Measurements from ENCODE around the gene KCNJ9.
"Not testable (repeated sequence)": the region's sequence is repeated elsewhere in the genome, so short reads cannot be mapped to it uniquely, and the experiment has no call there.

KCNJ9 gene

DNA sequence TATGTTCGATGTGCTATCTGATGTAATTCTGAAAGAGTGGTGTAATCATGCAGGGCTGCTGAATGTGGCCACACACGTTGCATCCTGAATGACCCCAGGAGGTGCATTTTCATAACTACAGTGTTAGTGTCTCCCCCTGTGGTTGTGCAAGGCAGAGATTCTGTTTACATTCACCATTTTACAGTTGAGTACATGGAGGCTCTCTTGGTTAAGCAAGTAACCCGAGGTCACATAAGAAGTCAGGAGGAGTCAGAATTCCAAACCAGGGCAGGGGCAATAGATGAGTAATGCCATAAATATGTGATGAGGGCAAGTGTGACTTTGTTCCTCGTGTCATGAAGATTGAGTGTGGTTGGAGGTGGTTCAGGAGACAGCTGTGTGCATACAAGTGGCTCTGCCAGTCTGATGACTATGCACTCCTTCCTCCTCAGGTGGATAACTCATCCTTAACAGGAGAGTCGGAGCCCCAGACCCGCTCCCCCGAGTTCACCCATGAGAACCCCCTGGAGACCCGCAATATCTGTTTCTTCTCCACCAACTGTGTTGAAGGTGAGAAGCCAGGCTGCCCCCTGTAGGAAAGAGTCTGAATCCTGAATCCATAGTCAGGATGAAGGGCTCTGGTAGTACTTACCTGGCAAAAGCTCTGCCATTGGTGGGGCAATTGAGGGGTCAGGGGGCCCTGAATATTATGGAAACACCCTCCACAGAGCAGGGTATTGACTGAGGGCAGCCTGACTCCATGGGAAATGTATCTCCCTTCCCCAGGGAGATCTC, 43.6 kb downstream of the KCNJ9 start:
- Histone ChIP-seq H3K27me3 (replicated peaks; ENCODE audit: control insufficient read depth, insufficient read depth, low read length, poor library complexity, severe bottlenecking) (no peaks in the 10 kb centered on the region), H3K4me1 (ENCODE audit: control insufficient read depth, insufficient read depth, low read length, poor library complexity, severe bottlenecking) (no peaks in the 10 kb centered on the region), H3K4me3 (ENCODE audit: insufficient read depth, low read depth, low read length, poor library complexity, severe bottlenecking) (no peak overlapping the region), H3K27ac (ENCODE audit: insufficient read depth, low read length, poor library complexity, severe bottlenecking) (no peak overlapping the region), H3K9me3 (ENCODE audit: control insufficient read depth, low read length) (no peaks in the 10 kb centered on the region), H3K36me3 (ENCODE audit: control insufficient read depth, insufficient read depth, low read length) (no peaks in the 10 kb centered on the region)
- no peak for DNase-seq

GRCh38 chr1:160125746-160126145, 44.4 kb downstream of the KCNJ9 start:
- Histone ChIP-seq H3K9me3 (ENCODE audit: control insufficient read depth, low read length) (no peaks in the 10 kb centered on the region), H3K4me1 (ENCODE audit: control insufficient read depth, insufficient read depth, low read length, poor library complexity, severe bottlenecking) (no peaks in the 10 kb centered on the region), H3K27ac (ENCODE audit: insufficient read depth, low read length, poor library complexity, severe bottlenecking) (no peak overlapping the region), H3K36me3 (ENCODE audit: control insufficient read depth, insufficient read depth, low read length) (no peaks in the 10 kb centered on the region), H3K4me3 (ENCODE audit: insufficient read depth, low read depth, low read length, poor library complexity, severe bottlenecking) (no peak overlapping the region), H3K27me3 (replicated peaks; ENCODE audit: control insufficient read depth, insufficient read depth, low read length, poor library complexity, severe bottlenecking) (no peaks in the 10 kb centered on the region)
- no peak for DNase-seq

DNA sequence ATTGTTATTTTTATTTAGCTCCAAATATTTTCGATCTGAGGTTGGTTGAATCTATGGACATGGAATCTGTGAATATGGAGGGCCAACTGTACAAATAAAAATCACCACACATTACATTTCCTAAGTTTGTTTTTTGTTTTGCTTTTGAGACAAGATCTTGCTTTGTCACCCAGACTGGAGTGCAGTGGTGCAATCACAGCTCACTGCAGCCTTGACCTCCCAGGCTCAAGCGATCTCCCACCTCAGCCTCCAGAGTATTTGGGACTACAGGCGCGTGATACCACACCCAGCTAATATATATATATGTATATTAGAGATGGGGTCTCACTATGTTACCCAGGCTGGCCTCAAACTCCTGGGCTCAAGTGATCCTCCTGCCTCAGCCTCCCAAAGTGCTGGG, 45.0 kb downstream of the KCNJ9 start:
- not testable (repeated sequence) for DNase-seq; H3K27me3 ChIP-seq (replicated peaks; ENCODE audit: control insufficient read depth, insufficient read depth, low read length, poor library complexity, severe bottlenecking); H3K27ac ChIP-seq (ENCODE audit: insufficient read depth, low read length, poor library complexity, severe bottlenecking); H3K4me1 ChIP-seq (ENCODE audit: control insufficient read depth, insufficient read depth, low read length, poor library complexity, severe bottlenecking); H3K36me3 ChIP-seq (ENCODE audit: control insufficient read depth, insufficient read depth, low read length); H3K4me3 ChIP-seq (ENCODE audit: insufficient read depth, low read depth, low read length, poor library complexity, severe bottlenecking); H3K9me3 ChIP-seq (ENCODE audit: control insufficient read depth, low read length)

- Histone ChIP-seq H3K27me3 (replicated peaks; ENCODE audit: control insufficient read depth, insufficient read depth, low read length, poor library complexity, severe bottlenecking) (no peaks in the 10 kb centered on the region), H3K4me3 (ENCODE audit: insufficient read depth, low read depth, low read length, poor library complexity, severe bottlenecking) (no peak overlapping the region), H3K4me1 (ENCODE audit: control insufficient read depth, insufficient read depth, low read length, poor library complexity, severe bottlenecking) (no peaks in the 10 kb centered on the region), H3K9me3 (ENCODE audit: control insufficient read depth, low read length) (no peaks in the 10 kb centered on the region), H3K27ac (ENCODE audit: insufficient read depth, low read length, poor library complexity, severe bottlenecking) (no peak overlapping the region), H3K36me3 (ENCODE audit: control insufficient read depth, insufficient read depth, low read length) (no peaks in the 10 kb centered on the region)
- no peak for DNase-seq
Measured at GRCh38 chr1:160127381-160127780, 46.0 kb downstream of the KCNJ9 start.

DNA sequence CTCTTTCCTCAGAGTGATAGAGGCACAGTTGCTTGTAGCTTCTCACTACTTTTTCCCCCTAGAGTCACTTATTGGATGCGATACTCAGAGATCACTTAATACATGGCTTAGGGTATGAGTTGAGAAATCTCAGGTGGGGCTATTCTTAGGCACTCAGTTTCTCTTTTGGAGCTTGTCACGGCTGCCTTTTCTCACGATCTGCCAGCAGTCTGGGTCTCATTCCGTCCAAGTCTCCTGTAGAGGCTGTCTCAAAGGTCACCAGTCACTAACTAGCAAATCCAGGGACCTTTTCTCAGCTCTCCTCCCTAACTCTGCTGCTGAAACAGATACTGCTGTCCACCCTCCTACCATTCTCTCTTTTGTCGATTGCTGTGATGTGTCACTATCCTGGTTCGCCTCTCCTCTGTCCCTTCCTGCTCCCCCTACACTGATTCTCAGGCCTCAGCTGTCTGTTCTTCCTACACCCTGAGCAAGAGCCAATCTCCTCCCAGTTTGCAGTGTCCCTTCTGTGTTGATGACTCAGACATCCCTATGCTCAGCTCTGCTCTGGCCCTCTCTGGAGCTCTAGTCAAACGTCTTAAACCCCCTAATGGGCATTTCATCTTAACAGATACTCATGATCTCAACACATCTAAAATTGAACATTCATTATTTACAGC, 46.7 kb downstream of the KCNJ9 start:
- DNase-seq: no peak
- Histone ChIP-seq H3K36me3 (ENCODE audit: control insufficient read depth, insufficient read depth, low read length) (no peaks in the 10 kb centered on the region), H3K27ac (ENCODE audit: insufficient read depth, low read length, poor library complexity, severe bottlenecking) (no peak overlapping the region), H3K4me3 (ENCODE audit: insufficient read depth, low read depth, low read length, poor library complexity, severe bottlenecking) (no peak overlapping the region), H3K27me3 (replicated peaks; ENCODE audit: control insufficient read depth, insufficient read depth, low read length, poor library complexity, severe bottlenecking) (no peaks in the 10 kb centered on the region), H3K4me1 (ENCODE audit: control insufficient read depth, insufficient read depth, low read length, poor library complexity, severe bottlenecking) (no peaks in the 10 kb centered on the region), H3K9me3 (ENCODE audit: control insufficient read depth, low read length) (no peaks in the 10 kb centered on the region)

DNA sequence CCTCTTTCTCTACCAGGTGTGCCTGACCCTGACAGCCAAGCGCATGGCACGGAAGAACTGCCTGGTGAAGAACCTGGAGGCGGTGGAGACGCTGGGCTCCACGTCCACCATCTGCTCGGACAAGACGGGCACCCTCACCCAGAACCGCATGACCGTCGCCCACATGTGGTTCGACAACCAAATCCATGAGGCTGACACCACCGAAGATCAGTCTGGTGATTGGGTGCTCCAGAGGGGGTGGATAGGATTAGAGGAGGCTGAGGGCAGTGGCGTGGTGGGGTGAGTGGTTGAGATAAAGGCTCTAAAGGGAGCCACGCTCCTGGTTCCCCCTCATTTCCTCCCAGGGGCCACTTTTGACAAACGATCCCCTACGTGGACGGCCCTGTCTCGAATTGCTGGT, 47.3 kb downstream of the KCNJ9 start:
- H3K27me3 ChIP-seq (replicated peaks; ENCODE audit: control insufficient read depth, insufficient read depth, low read length, poor library complexity, severe bottlenecking): no peaks in the 10 kb centered on the region
- H3K27ac ChIP-seq (ENCODE audit: insufficient read depth, low read length, poor library complexity, severe bottlenecking): no peak overlapping the region
- H3K9me3 ChIP-seq (ENCODE audit: control insufficient read depth, low read length): no peaks in the 10 kb centered on the region
- H3K36me3 ChIP-seq (ENCODE audit: control insufficient read depth, insufficient read depth, low read length): no peaks in the 10 kb centered on the region
- no peak overlapping the region for H3K4me3 ChIP-seq (ENCODE audit: insufficient read depth, low read depth, low read length, poor library complexity, severe bottlenecking)
- DNase-seq: no peak
- no peaks in the 10 kb centered on the region for H3K4me1 ChIP-seq (ENCODE audit: control insufficient read depth, insufficient read depth, low read length, poor library complexity, severe bottlenecking)

- no peaks in the 10 kb centered on the region for H3K27me3 ChIP-seq (replicated peaks; ENCODE audit: control insufficient read depth, insufficient read depth, low read length, poor library complexity, severe bottlenecking)
- no peaks in the 10 kb centered on the region for H3K36me3 ChIP-seq (ENCODE audit: control insufficient read depth, insufficient read depth, low read length)
Measured at GRCh38 chr1:160129046-160129445, 47.7 kb downstream of the KCNJ9 start.

GRCh38 chr1:160129558-160129957, 48.2 kb downstream of the KCNJ9 start:
- H3K4me1 ChIP-seq (ENCODE audit: control insufficient read depth, insufficient read depth, low read length, poor library complexity, severe bottlenecking): no peaks in the 10 kb centered on the region
- H3K27me3 ChIP-seq (replicated peaks; ENCODE audit: control insufficient read depth, insufficient read depth, low read length, poor library complexity, severe bottlenecking): no peaks in the 10 kb centered on the region
- no peaks in the 10 kb centered on the region for H3K9me3 ChIP-seq (ENCODE audit: control insufficient read depth, low read length)

More at GRCh38 chr1:160129046-160129445, 47.7 kb downstream of the KCNJ9 start:
- no peaks in the 10 kb centered on the region for H3K4me1 ChIP-seq (ENCODE audit: control insufficient read depth, insufficient read depth, low read length, poor library complexity, severe bottlenecking)
- no peak for DNase-seq
- H3K9me3 ChIP-seq (ENCODE audit: control insufficient read depth, low read length): no peaks in the 10 kb centered on the region
- H3K27ac ChIP-seq (ENCODE audit: insufficient read depth, low read length, poor library complexity, severe bottlenecking): no peak overlapping the region
- H3K4me3 ChIP-seq (ENCODE audit: insufficient read depth, low read depth, low read length, poor library complexity, severe bottlenecking): no peak overlapping the region

DNA sequence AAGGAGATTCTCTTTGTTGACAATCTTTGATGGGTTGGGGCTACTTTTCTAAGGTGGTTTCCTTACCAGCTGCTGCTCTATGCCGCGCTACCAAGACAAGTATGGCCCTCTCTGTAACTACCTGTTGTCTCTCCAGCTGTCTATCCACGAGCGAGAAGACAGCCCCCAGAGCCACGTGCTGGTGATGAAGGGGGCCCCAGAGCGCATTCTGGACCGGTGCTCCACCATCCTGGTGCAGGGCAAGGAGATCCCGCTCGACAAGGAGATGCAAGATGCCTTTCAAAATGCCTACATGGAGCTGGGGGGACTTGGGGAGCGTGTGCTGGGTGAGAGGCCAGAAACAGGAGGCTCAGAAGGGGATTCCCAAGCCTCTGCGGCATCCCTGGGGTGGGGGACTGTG, 48.6 kb downstream of the KCNJ9 start:
- H3K36me3 ChIP-seq (ENCODE audit: control insufficient read depth, insufficient read depth, low read length): no peaks in the 10 kb centered on the region
- H3K27me3 ChIP-seq (replicated peaks; ENCODE audit: control insufficient read depth, insufficient read depth, low read length, poor library complexity, severe bottlenecking): no peaks in the 10 kb centered on the region
- H3K4me1 ChIP-seq (ENCODE audit: control insufficient read depth, insufficient read depth, low read length, poor library complexity, severe bottlenecking): no peaks in the 10 kb centered on the region
- no peak overlapping the region for H3K27ac ChIP-seq (ENCODE audit: insufficient read depth, low read length, poor library complexity, severe bottlenecking)
- no peak overlapping the region for H3K4me3 ChIP-seq (ENCODE audit: insufficient read depth, low read depth, low read length, poor library complexity, severe bottlenecking)
- no peak for DNase-seq
- H3K9me3 ChIP-seq (ENCODE audit: control insufficient read depth, low read length): no peaks in the 10 kb centered on the region

More at GRCh38 chr1:160129558-160129957, 48.2 kb downstream of the KCNJ9 start:
- H3K4me3 ChIP-seq (ENCODE audit: insufficient read depth, low read depth, low read length, poor library complexity, severe bottlenecking): no peak overlapping the region
- no peak overlapping the region for H3K27ac ChIP-seq (ENCODE audit: insufficient read depth, low read length, poor library complexity, severe bottlenecking)
- H3K36me3 ChIP-seq (ENCODE audit: control insufficient read depth, insufficient read depth, low read length): no peaks in the 10 kb centered on the region
- no peak for DNase-seq

DNA sequence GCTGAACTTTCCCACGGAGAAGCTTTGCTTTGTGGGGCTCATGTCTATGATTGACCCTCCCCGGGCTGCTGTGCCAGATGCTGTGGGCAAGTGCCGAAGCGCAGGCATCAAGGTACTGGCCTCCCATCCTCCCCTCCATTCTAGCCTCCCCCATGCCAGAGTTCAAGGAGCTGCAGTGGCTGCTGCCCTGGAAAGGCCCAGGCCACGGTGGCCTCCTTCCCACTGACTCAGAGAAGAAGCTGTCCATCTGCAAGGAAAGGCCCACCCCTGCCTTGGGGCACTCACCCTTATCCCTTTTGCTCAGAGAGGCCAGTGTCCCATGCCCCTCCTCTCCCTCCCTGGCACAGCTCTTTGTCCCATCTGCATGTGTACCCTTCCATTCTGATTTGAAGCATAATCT, 49.1 kb downstream of the KCNJ9 start:
- no peaks in the 10 kb centered on the region for H3K27me3 ChIP-seq (replicated peaks; ENCODE audit: control insufficient read depth, insufficient read depth, low read length, poor library complexity, severe bottlenecking)
- no peaks in the 10 kb centered on the region for H3K4me1 ChIP-seq (ENCODE audit: control insufficient read depth, insufficient read depth, low read length, poor library complexity, severe bottlenecking)
- H3K4me3 ChIP-seq (ENCODE audit: insufficient read depth, low read depth, low read length, poor library complexity, severe bottlenecking): no peak overlapping the region
- no peak overlapping the region for H3K27ac ChIP-seq (ENCODE audit: insufficient read depth, low read length, poor library complexity, severe bottlenecking)
- H3K36me3 ChIP-seq (ENCODE audit: control insufficient read depth, insufficient read depth, low read length): no peaks in the 10 kb centered on the region
- no peaks in the 10 kb centered on the region for H3K9me3 ChIP-seq (ENCODE audit: control insufficient read depth, low read length)
- no peak for DNase-seq

Measured in effector memory CD4-positive, alpha-beta T cell (primary cell).